Neural cell (in vitro differentiated cells): ENCODE results near the gene NPFFR1. TPM values are rescaled to one million over a fixed set of nuclear protein-coding genes. Genes with fewer than 3 reads are reported as not detected.

ENCODE experiments used
- H2AFZ ChIP-seq: fragments of 200-600, 300-800 bp; sonication (generic), shearing (Covaris generic); 2 replicates; pipeline ENCODE4 v1.6.0; 2014; ENCODE audit warnings: low read depth, mild to moderate bottlenecking, antibody characterized with exemption, low read length, moderate library complexity
- H3F3A ChIP-seq: fragments of 200-600 bp; shearing (Covaris generic); 2 replicates; pipeline ENCODE4 v1.6.1; 2016; ENCODE audit warnings: mild to moderate bottlenecking, moderate library complexity, mixed read lengths, antibody characterized with exemption, low read length; ENCODE audit not compliant: insufficient read depth, poor library complexity, severe bottlenecking
- H3K27ac ChIP-seq: fragments of 200-600, 300-800 bp; sonication (generic), shearing (Covaris generic); 2 replicates; pipeline ENCODE4 v1.5.1; 2014; ENCODE audit warnings: mild to moderate bottlenecking, low read length, moderate library complexity
- H3K27me3 ChIP-seq: fragments of 300-800, 200-600 bp; sonication (generic), shearing (Covaris generic); 2 replicates; pipeline ENCODE4 v1.6.0; 2014; ENCODE audit warnings: mild to moderate bottlenecking, low read depth, low read length, moderate library complexity; ENCODE audit not compliant: insufficient read depth
- H3K36me3 ChIP-seq: fragments of 300-800, 200-600 bp; sonication (generic), shearing (Covaris generic); 2 replicates; pipeline ENCODE4 v1.5.1; 2014; ENCODE audit warnings: mild to moderate bottlenecking, antibody characterized with exemption, low read length, moderate library complexity; ENCODE audit not compliant: insufficient read depth
- H3K4me2 ChIP-seq: fragments of 300-800, 200-600 bp; sonication (generic), shearing (Covaris generic); 2 replicates; pipeline ENCODE4 v1.6.0; 2014; ENCODE audit warnings: mild to moderate bottlenecking, low read length
- H3K4me3 ChIP-seq: fragments of 300-800, 200-600 bp; sonication (generic), shearing (Covaris generic); 2 replicates; pipeline ENCODE4 v1.5.1; 2014; ENCODE audit warnings: mild to moderate bottlenecking, low read length, moderate library complexity
- H3K79me2 ChIP-seq: fragments of 200-600 bp; shearing (Covaris generic); replicated peaks from 2 replicates; pipeline ENCODE4 v1.6.0; 2014; ENCODE audit warnings: mild to moderate bottlenecking, low read length, moderate library complexity; ENCODE audit not compliant: insufficient read depth
- H3K9ac ChIP-seq: fragments of 300-800, 200-600 bp; sonication (generic), shearing (Covaris generic); 2 replicates; pipeline ENCODE4 v1.6.1; 2016; ENCODE audit warnings: mild to moderate bottlenecking, low read length, mixed read lengths
- H3K9me2 ChIP-seq: fragments of 200-600 bp; shearing (Covaris generic); 2 replicates; pipeline ENCODE4 v1.6.1; 2016; ENCODE audit warnings: mild to moderate bottlenecking, low read length, mixed read lengths; ENCODE audit not compliant: insufficient read depth
- H3K9me3 ChIP-seq: fragments of 200-600, 300-800 bp; sonication (generic), shearing (Covaris generic); 2 replicates; pipeline ENCODE4 v1.6.1; 2016; ENCODE audit warnings: mild to moderate bottlenecking, mixed run types, low read length, moderate library complexity, mixed read lengths
- H4K20me1 ChIP-seq: fragments of 200-600 bp; shearing (Covaris generic); 2 replicates; pipeline ENCODE4 v1.6.1; 2016; ENCODE audit warnings: mild to moderate bottlenecking, mixed run types; ENCODE audit not compliant: insufficient read depth
- EP300 ChIP-seq: fragments of 450-650 bp; conservative IDR thresholded peaks from 2 replicates; pipeline ENCODE4 v1.6.1; 2014; ENCODE audit warnings: antibody characterized with exemption, mild to moderate bottlenecking, moderate library complexity; ENCODE audit not compliant: poor library complexity, severe bottlenecking
- EZH2 ChIP-seq: fragments of 200-600, 300-800 bp; shearing (Covaris generic), sonication (generic); IDR thresholded peaks from 2 replicates; pipeline ENCODE4 v1.6.1; 2014; ENCODE audit warnings: antibody characterized with exemption, low read length, borderline replicate concordance, mild to moderate bottlenecking; ENCODE audit not compliant: insufficient read depth, poor library complexity, severe bottlenecking
- MXI1 ChIP-seq: fragments of 450-650 bp; conservative IDR thresholded peaks from 2 replicates; pipeline ENCODE4 v1.6.1; 2014; ENCODE audit warnings: antibody characterized with exemption, mild to moderate bottlenecking; ENCODE audit not compliant: poor library complexity, severe bottlenecking
- POLR2AphosphoS5 ChIP-seq: IDR thresholded peaks from 2 replicates; pipeline ENCODE4 v1.6.1; 2012
- RAD21 ChIP-seq: fragments of 450-650 bp; conservative IDR thresholded peaks from 2 replicates; pipeline ENCODE4 v1.6.1; 2014; ENCODE audit warnings: antibody characterized with exemption, mild to moderate bottlenecking, moderate library complexity
- SMC3 ChIP-seq: fragments of 450-650 bp; conservative IDR thresholded peaks from 2 replicates; pipeline ENCODE4 v1.6.1; 2014; ENCODE audit warnings: antibody characterized with exemption, mild to moderate bottlenecking, moderate library complexity; ENCODE audit not compliant: poor library complexity
- TAF1 ChIP-seq: IDR thresholded peaks from 2 replicates; pipeline ENCODE4 v1.6.1; 2012; ENCODE audit warnings: low read depth
- polyA plus RNA-seq: library from polyadenylated mRNA; depleted of rRNA; stranded (reverse); fragments of >200 nt; gene quantifications from 2 replicates; pipeline ENCODE4 v1.2.3, GENCODE V29; 2014
- TF ChIP-seq, protein P1 (sequence below): fragments of 450-650 bp; IDR thresholded peaks from 2 replicates; pipeline ENCODE4 v1.5.1; 2014; ENCODE audit warnings: antibody characterized with exemption, mild to moderate bottlenecking, moderate library complexity; ENCODE audit not compliant: poor library complexity, severe bottlenecking
- TF ChIP-seq, protein P2 (sequence below): IDR thresholded peaks from 2 replicates; pipeline ENCODE4 v1.6.1; 2012; ENCODE audit warnings: borderline replicate concordance

The NPFFR1 gene
- polyA plus RNA-seq, 1 donor from 2014 or later, result 0.07 TPM

DNA sequence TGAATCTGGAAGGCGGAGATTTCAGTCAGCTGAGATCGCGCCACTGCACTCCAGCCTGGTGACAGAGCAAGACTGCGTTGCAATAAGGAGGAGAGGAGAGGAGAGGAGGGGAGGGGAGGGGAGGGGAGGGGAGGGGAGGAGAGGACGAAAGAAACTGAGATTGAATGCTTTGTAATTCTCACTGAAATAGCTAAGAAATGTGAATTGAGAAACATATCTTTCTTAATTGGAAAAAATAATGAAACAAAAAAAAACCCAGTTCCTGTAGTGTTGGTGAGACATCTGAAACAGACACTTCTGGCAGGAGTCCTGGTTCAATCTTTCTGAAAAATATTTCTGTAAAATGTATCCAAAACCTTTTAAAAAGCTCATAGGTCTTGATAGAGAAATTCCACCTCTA is 77.0 kb downstream of the NPFFR1 start:
- no peak overlapping the region for H3K27ac ChIP-seq
- H3K27me3 ChIP-seq, result no peaks in the 10 kb centered on the region
- H3K4me2 ChIP-seq, result no peak overlapping the region
- no peak overlapping the region for H2AFZ ChIP-seq
- H3F3A ChIP-seq, result no peaks in the 10 kb centered on the region
- H3K9me2 ChIP-seq, result no peaks in the 10 kb centered on the region
- no peaks in the 10 kb centered on the region for H4K20me1 ChIP-seq
- H3K9me3 ChIP-seq, result no peaks in the 10 kb centered on the region
- H3K4me3 ChIP-seq, result no peak overlapping the region
- no peak overlapping the region for H3K9ac ChIP-seq
- no peaks in the 10 kb centered on the region for H3K79me2 ChIP-seq
- TF ChIP-seq POLR2AphosphoS5, result no peak
- TF ChIP-seq RAD21, result no peak
- TF ChIP-seq SMC3, result no peak
- no peak for TF ChIP-seq EZH2
- TF ChIP-seq, protein P1, sequence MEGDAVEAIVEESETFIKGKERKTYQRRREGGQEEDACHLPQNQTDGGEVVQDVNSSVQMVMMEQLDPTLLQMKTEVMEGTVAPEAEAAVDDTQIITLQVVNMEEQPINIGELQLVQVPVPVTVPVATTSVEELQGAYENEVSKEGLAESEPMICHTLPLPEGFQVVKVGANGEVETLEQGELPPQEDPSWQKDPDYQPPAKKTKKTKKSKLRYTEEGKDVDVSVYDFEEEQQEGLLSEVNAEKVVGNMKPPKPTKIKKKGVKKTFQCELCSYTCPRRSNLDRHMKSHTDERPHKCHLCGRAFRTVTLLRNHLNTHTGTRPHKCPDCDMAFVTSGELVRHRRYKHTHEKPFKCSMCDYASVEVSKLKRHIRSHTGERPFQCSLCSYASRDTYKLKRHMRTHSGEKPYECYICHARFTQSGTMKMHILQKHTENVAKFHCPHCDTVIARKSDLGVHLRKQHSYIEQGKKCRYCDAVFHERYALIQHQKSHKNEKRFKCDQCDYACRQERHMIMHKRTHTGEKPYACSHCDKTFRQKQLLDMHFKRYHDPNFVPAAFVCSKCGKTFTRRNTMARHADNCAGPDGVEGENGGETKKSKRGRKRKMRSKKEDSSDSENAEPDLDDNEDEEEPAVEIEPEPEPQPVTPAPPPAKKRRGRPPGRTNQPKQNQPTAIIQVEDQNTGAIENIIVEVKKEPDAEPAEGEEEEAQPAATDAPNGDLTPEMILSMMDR, result no peak
- no peak for TF ChIP-seq TAF1
- no peak for TF ChIP-seq MXI1
- TF ChIP-seq, protein P2, sequence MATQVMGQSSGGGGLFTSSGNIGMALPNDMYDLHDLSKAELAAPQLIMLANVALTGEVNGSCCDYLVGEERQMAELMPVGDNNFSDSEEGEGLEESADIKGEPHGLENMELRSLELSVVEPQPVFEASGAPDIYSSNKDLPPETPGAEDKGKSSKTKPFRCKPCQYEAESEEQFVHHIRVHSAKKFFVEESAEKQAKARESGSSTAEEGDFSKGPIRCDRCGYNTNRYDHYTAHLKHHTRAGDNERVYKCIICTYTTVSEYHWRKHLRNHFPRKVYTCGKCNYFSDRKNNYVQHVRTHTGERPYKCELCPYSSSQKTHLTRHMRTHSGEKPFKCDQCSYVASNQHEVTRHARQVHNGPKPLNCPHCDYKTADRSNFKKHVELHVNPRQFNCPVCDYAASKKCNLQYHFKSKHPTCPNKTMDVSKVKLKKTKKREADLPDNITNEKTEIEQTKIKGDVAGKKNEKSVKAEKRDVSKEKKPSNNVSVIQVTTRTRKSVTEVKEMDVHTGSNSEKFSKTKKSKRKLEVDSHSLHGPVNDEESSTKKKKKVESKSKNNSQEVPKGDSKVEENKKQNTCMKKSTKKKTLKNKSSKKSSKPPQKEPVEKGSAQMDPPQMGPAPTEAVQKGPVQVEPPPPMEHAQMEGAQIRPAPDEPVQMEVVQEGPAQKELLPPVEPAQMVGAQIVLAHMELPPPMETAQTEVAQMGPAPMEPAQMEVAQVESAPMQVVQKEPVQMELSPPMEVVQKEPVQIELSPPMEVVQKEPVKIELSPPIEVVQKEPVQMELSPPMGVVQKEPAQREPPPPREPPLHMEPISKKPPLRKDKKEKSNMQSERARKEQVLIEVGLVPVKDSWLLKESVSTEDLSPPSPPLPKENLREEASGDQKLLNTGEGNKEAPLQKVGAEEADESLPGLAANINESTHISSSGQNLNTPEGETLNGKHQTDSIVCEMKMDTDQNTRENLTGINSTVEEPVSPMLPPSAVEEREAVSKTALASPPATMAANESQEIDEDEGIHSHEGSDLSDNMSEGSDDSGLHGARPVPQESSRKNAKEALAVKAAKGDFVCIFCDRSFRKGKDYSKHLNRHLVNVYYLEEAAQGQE, result no peak
- TF ChIP-seq EP300, result no peak
- peaks cover 7% of the 10 kb centered on the region for H3K36me3 ChIP-seq

DNA sequence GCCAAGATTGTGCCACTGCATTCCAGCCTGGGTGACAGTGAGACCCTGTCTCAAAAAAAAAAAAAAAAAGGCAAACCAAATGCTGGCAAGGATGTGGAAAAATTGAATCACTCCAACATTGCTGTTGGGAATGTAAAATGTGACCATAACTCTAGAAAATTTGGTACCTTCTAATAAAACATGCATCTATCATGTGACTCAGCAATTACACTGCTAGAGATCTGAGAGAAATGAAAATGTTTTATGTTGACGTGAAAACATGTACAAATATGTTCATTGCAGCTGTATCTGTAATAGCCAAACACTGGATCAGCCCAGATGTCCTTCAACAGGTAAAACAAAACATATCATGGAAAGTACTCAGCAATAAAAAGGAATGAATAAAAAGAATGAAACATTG is 82.7 kb downstream of the NPFFR1 start:
- H3K4me2 ChIP-seq, result no peak overlapping the region
- TF ChIP-seq, protein P1, result no peak
- TF ChIP-seq EP300 (no peak), RAD21 (no peak), TAF1 (no peak), MXI1 (no peak), SMC3 (no peak), EZH2 (no peak), POLR2AphosphoS5 (no peak)
- TF ChIP-seq, protein P2, result no peak
- no peaks in the 10 kb centered on the region for H3K27me3 ChIP-seq
- H3K9me2 ChIP-seq, result no peaks in the 10 kb centered on the region
- no peaks in the 10 kb centered on the region for H4K20me1 ChIP-seq
- H3F3A ChIP-seq, result no peaks in the 10 kb centered on the region
- peaks cover 26% of the 10 kb centered on the region for H3K36me3 ChIP-seq
- no peak overlapping the region for H3K27ac ChIP-seq
- H3K79me2 ChIP-seq, result no peaks in the 10 kb centered on the region
- H3K9ac ChIP-seq, result no peak overlapping the region
- no peak overlapping the region for H2AFZ ChIP-seq
- no peak overlapping the region for H3K4me3 ChIP-seq
- no peaks in the 10 kb centered on the region for H3K9me3 ChIP-seq
